A549 (cell line): Measurements from ENCODE around the gene LCN15.

Experiments used
- BCL3 ChIP-seq: fragments of >200 bp; sonication (Bioruptor Twin); formaldehyde crosslinking; IDR thresholded peaks from 3 replicates; pipeline ENCODE4 v1.6.1; 2016
- BHLHE40 ChIP-seq: IDR thresholded peaks from 2 replicates; pipeline ENCODE4 v1.6.1; 2012; ENCODE audit warnings: low read depth, low read length, inconsistent platforms
- CEBPB ChIP-seq, 2 experiments: fragments of >200 bp in 1 of 2; sonication (Bioruptor Twin) in 1 of 2; formaldehyde crosslinking in 1 of 2; IDR thresholded peaks; 2 replicates each; pipeline ENCODE4 v1.6.1; 2012 to 2016
- CTCF ChIP-seq: fragments of >200 bp; sonication (Bioruptor Twin); formaldehyde crosslinking; IDR thresholded peaks from 3 replicates; pipeline ENCODE4 v1.5.1; 2016
- EHMT2 ChIP-seq: fragments of 200-600 bp; sonication (generic); IDR thresholded peaks from 2 replicates; pipeline ENCODE4 v1.6.1; 2016; ENCODE audit warnings: antibody characterized with exemption, low read depth, mild to moderate bottlenecking, moderate library complexity
- EP300 ChIP-seq, 2 experiments: fragments of >200 bp; sonication (Bioruptor Twin); formaldehyde crosslinking; IDR thresholded peaks; 2 replicates in 1 of 2; 3 replicates in 1 of 2; pipeline ENCODE4 v1.6.1; 2016 to 2017
- JUN ChIP-seq, 2 experiments: fragments of >200 bp; sonication (Bioruptor Twin); formaldehyde crosslinking; IDR thresholded peaks; 2 replicates in 1 of 2; 3 replicates in 1 of 2; pipeline ENCODE4 v1.6.1; 2016 to 2017
- MAFK ChIP-seq: fragments of 450-650 bp; IDR thresholded peaks from 2 replicates; pipeline ENCODE4 v1.6.1; 2014; ENCODE audit not compliant: partially characterized antibody
- MYC ChIP-seq: IDR thresholded peaks from 2 replicates; pipeline ENCODE4 v1.6.1; 2012; ENCODE audit warnings: mild to moderate bottlenecking, inconsistent platforms, low read length, improper control_type of control experiment, borderline replicate concordance
- NR3C1 ChIP-seq: fragments of >200 bp; sonication (Bioruptor Twin); formaldehyde crosslinking; IDR thresholded peaks from 3 replicates; pipeline ENCODE4 v1.6.1; 2017
- PBX3 ChIP-seq: IDR thresholded peaks from 2 replicates; pipeline ENCODE4 v1.6.1; 2012
- REST ChIP-seq: fragments of 200-600 bp; sonication (generic); IDR thresholded peaks from 2 replicates; pipeline ENCODE4 v1.6.1; 2016; ENCODE audit warnings: antibody characterized with exemption, mild to moderate bottlenecking, moderate library complexity
- TP53 ChIP-seq: fragments of 250-450 bp; sonication (Bioruptor Pico); IDR thresholded peaks from 2 replicates; pipeline ENCODE4 v1.5.0; 2021; ENCODE audit warnings: mild to moderate bottlenecking, moderate library complexity

- TF ChIP-seq CTCF: peak; percentile 56
- no peak for TF ChIP-seq PBX3
- TF ChIP-seq EP300 (IDR thresholded peaks at IDR 0.05): no peak
- TF ChIP-seq MYC: peak; percentile 17; the same call in 1 of the 2 replicates
- no peak for TF ChIP-seq MAFK
- no peak for TF ChIP-seq TP53 (CRISPR knock-in tag)
- TF ChIP-seq NR3C1: no peak
- TF ChIP-seq REST: no peak
- no peak for TF ChIP-seq EHMT2
- no peak for TF ChIP-seq BHLHE40
- TF ChIP-seq CEBPB (IDR thresholded peaks at IDR 0.05): no peak
- no peak for TF ChIP-seq BCL3
- TF ChIP-seq JUN (IDR thresholded peaks at IDR 0.05): no peak
Observed at GRCh38 chr9:136769710-136770191, 5.4 kb upstream of the LCN15 start.
